Naive B cell (primary cell): Measurements from ENCODE around the gene AKAP13. TPM values are rescaled to one million over a fixed set of nuclear protein-coding genes. Genes with fewer than 3 reads are reported as not detected.

ENCODE experiments used
- ATAC-seq, 2 donors: fragments of 150-1000 bp; cut with Tn5 transposase; 2 replicates each; pipeline ENCODE4 v1.10.0; 2021; ENCODE audit warnings: low read depth in 2 of 2, mild to moderate bottlenecking in 2 of 2, moderate library complexity in 2 of 2
- DNase-seq: peaks from one replicate; pipeline ENCODE4 v3.0.0; 2022
- H3K27ac Mint-ChIP-seq, 6 donors: one replicate each; pipeline ENCODE4 v1.8.0; 2020 to 2022; ENCODE audit warnings: mild to moderate bottlenecking in 6 of 6, mixed read lengths in 6 of 6, moderate library complexity in 5 of 6, inconsistent platforms in 2 of 6
- H3K27me3 Mint-ChIP-seq, 3 donors: one replicate each; pipeline ENCODE4 v1.8.0; 2021 to 2022; ENCODE audit warnings: mixed read lengths in 3 of 3, mild to moderate bottlenecking in 1 of 3
- H3K36me3 Mint-ChIP-seq, 2 donors: one replicate each; pipeline ENCODE4 v1.8.0; 2020 to 2022; ENCODE audit warnings: mixed read lengths in 2 of 2, inconsistent platforms in 1 of 2, mild to moderate bottlenecking in 1 of 2
- H3K4me1 Mint-ChIP-seq, 3 donors: one replicate each; pipeline ENCODE4 v1.8.0; 2020 to 2022; ENCODE audit warnings: mixed read lengths in 3 of 3, inconsistent platforms in 1 of 3, mild to moderate bottlenecking in 1 of 3, moderate library complexity in 1 of 3
- H3K4me3 Mint-ChIP-seq, 8 donors: one replicate each; pipeline ENCODE4 v1.8.0; 2020 to 2022; ENCODE audit warnings: mild to moderate bottlenecking in 8 of 8, mixed read lengths in 8 of 8, moderate library complexity in 8 of 8, inconsistent platforms in 2 of 8
- H3K9me3 Mint-ChIP-seq, 7 donors: one replicate each; pipeline ENCODE4 v1.8.0; 2020 to 2022; ENCODE audit warnings: mixed read lengths in 7 of 7, mild to moderate bottlenecking in 5 of 7, inconsistent platforms in 2 of 7, moderate library complexity in 1 of 7
- polyA plus RNA-seq, 6 donors: library from polyadenylated mRNA; unstranded; fragments of 300-500 nt; fragmentation: Illumina TruSeq; gene quantifications; one replicate each; pipeline ENCODE4 v1.2.3, GENCODE V29; 2021; ENCODE audit warnings: low read depth in 6 of 6

AKAP13 gene
- polyA plus RNA-seq, 6 donors from 2014 or later, result 63.4 to 185 (median 122) TPM

- Mint-ChIP-seq H3K4me1 (peaks cover 8 to 31% (median 21%) of the 10 kb centered on the region in 3 donors), H3K4me3 (no peak overlapping the region), H3K27ac (no peak overlapping the region), H3K27me3 (no peaks in the 10 kb centered on the region), H3K9me3 (peaks cover 0 to 1% (median 0%) of the 10 kb centered on the region in 7 donors), H3K36me3 (no peaks in the 10 kb centered on the region)
- ATAC-seq, result no peak
- DNase-seq, result no peak
These were observed 24.1 kb upstream of the AKAP13 start for GRCh38 chr15:85356276-85356675.

- no peak for DNase-seq
- Mint-ChIP-seq H3K27me3 (no peaks in the 10 kb centered on the region), H3K9me3 (no peaks in the 10 kb centered on the region), H3K4me3 (no peak overlapping the region), H3K27ac (peak overlapping the region in 1 of 6 donors; percentile 22), H3K4me1 (peaks cover 26 to 48% (median 28%) of the 10 kb centered on the region in 3 donors), H3K36me3 (no peaks in the 10 kb centered on the region)
- peak; percentile 28 to 33 for ATAC-seq
These were observed 19.1 kb upstream of the AKAP13 start for GRCh38 chr15:85361323-85361722.

GRCh38 chr15:85362436-85363081, 17.8 kb upstream of the AKAP13 start:
- H3K4me3 Mint-ChIP-seq, result no peak overlapping the region

GRCh38 chr15:85365980-85366379, 14.4 kb upstream of the AKAP13 start:
- no peaks in the 10 kb centered on the region for H3K36me3 Mint-ChIP-seq
- ATAC-seq, result no peak
- DNase-seq, result no peak
- H3K4me3 Mint-ChIP-seq, result no peak overlapping the region
- no peak overlapping the region for H3K27ac Mint-ChIP-seq
- H3K9me3 Mint-ChIP-seq, result peaks cover 0 to 4% (median 0%) of the 10 kb centered on the region in 7 donors
- peaks cover 34 to 58% (median 43%) of the 10 kb centered on the region in 3 donors for H3K4me1 Mint-ChIP-seq
- peaks cover 0 to 4% (median 0%) of the 10 kb centered on the region in 3 donors for H3K27me3 Mint-ChIP-seq

More at GRCh38 chr15:85362436-85363081, 17.8 kb upstream of the AKAP13 start:
- H3K27me3 Mint-ChIP-seq, result no peaks in the 10 kb centered on the region
- ATAC-seq, result no peak
- H3K27ac Mint-ChIP-seq, result peak overlapping the region in 1 of 6 donors; percentile 22
- peaks cover 28 to 58% (median 33%) of the 10 kb centered on the region in 3 donors for H3K4me1 Mint-ChIP-seq
- no peaks in the 10 kb centered on the region for H3K36me3 Mint-ChIP-seq
- H3K9me3 Mint-ChIP-seq, result no peaks in the 10 kb centered on the region
- DNase-seq, result no peak

GRCh38 chr15:85367741-85368140, 12.7 kb upstream of the AKAP13 start:
- Mint-ChIP-seq H3K9me3 (peaks cover 0 to 4% (median 0%) of the 10 kb centered on the region in 7 donors), H3K4me1 (peaks cover 19 to 41% (median 30%) of the 10 kb centered on the region in 3 donors), H3K36me3 (no peaks in the 10 kb centered on the region), H3K4me3 (peak overlapping the region in 3 of 8 donors; percentile 3 to 62 (median 16)), H3K27me3 (peaks cover 0 to 5% (median 0%) of the 10 kb centered on the region in 3 donors), H3K27ac (peak overlapping the region in 3 of 6 donors; percentile 3 to 68 (median 63))
- DNase-seq (no peak), ATAC-seq (peak; percentile 63)

- H3K9me3 Mint-ChIP-seq, result no peaks in the 10 kb centered on the region
- peaks cover 0 to 12% (median 7%) of the 10 kb centered on the region in 3 donors for H3K27me3 Mint-ChIP-seq
- no peak for DNase-seq
- no peak overlapping the region for H3K27ac Mint-ChIP-seq
- ATAC-seq, result no peak
- no peaks in the 10 kb centered on the region for H3K36me3 Mint-ChIP-seq
- H3K4me1 Mint-ChIP-seq, result peaks cover 12 to 17% (median 14%) of the 10 kb centered on the region in 3 donors
- no peak overlapping the region for H3K4me3 Mint-ChIP-seq
These were observed 5.6 kb upstream of the AKAP13 start for GRCh38 chr15:85374831-85375230.

GRCh38 chr15:85377269-85377668, 3.1 kb upstream of the AKAP13 start:
- H3K27ac Mint-ChIP-seq, result no peak overlapping the region
- no peaks in the 10 kb centered on the region for H3K36me3 Mint-ChIP-seq

GRCh38 chr15:85377986-85378385, 2.4 kb upstream of the AKAP13 start:
- H3K4me3 Mint-ChIP-seq, result no peak overlapping the region
- no peak overlapping the region for H3K27ac Mint-ChIP-seq
- ATAC-seq, result no peak
- DNase-seq, result no peak
- no peaks in the 10 kb centered on the region for H3K9me3 Mint-ChIP-seq
- peaks cover 23 to 30% (median 26%) of the 10 kb centered on the region in 3 donors for H3K4me1 Mint-ChIP-seq
- H3K36me3 Mint-ChIP-seq, result no peaks in the 10 kb centered on the region
- peaks cover 0 to 7% (median 7%) of the 10 kb centered on the region in 3 donors for H3K27me3 Mint-ChIP-seq

More at GRCh38 chr15:85377269-85377668, 3.1 kb upstream of the AKAP13 start:
- peaks cover 17 to 23% (median 20%) of the 10 kb centered on the region in 3 donors for H3K4me1 Mint-ChIP-seq
- H3K4me3 Mint-ChIP-seq, result peak overlapping the region in 2 of 8 donors; percentile 54 to 82
- no peak for DNase-seq
- no peak for ATAC-seq
- peaks cover 0 to 7% (median 7%) of the 10 kb centered on the region in 3 donors for H3K27me3 Mint-ChIP-seq
- no peaks in the 10 kb centered on the region for H3K9me3 Mint-ChIP-seq

- no peaks in the 10 kb centered on the region for H3K9me3 Mint-ChIP-seq
- DNase-seq, result peak; percentile 14
- peak overlapping the region; percentile 79 to 97 (median 93) for H3K4me3 Mint-ChIP-seq
- H3K4me1 Mint-ChIP-seq, result peaks cover 36 to 46% (median 39%) of the 10 kb centered on the region in 3 donors
- H3K36me3 Mint-ChIP-seq, result peaks cover under 1 to 2% of the 10 kb centered on the region in 2 donors
- H3K27ac Mint-ChIP-seq, result peak overlapping the region; percentile 78 to 97 (median 94)
- H3K27me3 Mint-ChIP-seq, result peaks cover 0 to 7% (median 7%) of the 10 kb centered on the region in 3 donors
- ATAC-seq, result peak; percentile 9 to 12
These were observed 836 bp upstream of the AKAP13 start for GRCh38 chr15:85379403-85380131.

GRCh38 chr15:85380812-85381642, 624 bp downstream of the AKAP13 start:
- H3K4me3 Mint-ChIP-seq, result peak overlapping the region; percentile 84 to 97 (median 93)
- no peaks in the 10 kb centered on the region for H3K9me3 Mint-ChIP-seq
- H3K27me3 Mint-ChIP-seq, result peaks cover 0 to 7% (median 7%) of the 10 kb centered on the region in 3 donors
- DNase-seq, result peak; percentile 60
- peak; percentile 23 to 34 for ATAC-seq
- peaks cover 47 to 59% (median 52%) of the 10 kb centered on the region in 3 donors for H3K4me1 Mint-ChIP-seq
- H3K36me3 Mint-ChIP-seq, result peaks cover 7 to 10% of the 10 kb centered on the region in 2 donors
- H3K27ac Mint-ChIP-seq, result peak overlapping the region in 5 of 6 donors; percentile 88 to 97 (median 95)

- peak; percentile 39 for DNase-seq
These were observed 1.7 kb downstream of the AKAP13 start for GRCh38 chr15:85381850-85382751.

GRCh38 chr15:85382942-85383341, 2.5 kb downstream of the AKAP13 start:
- Mint-ChIP-seq H3K4me3 (peak overlapping the region; percentile 5 to 93 (median 88)), H3K27ac (peak overlapping the region in 2 of 6 donors; percentile 62 to 91), H3K27me3 (no peaks in the 10 kb centered on the region), H3K9me3 (no peaks in the 10 kb centered on the region), H3K4me1 (peaks cover 53 to 59% (median 54%) of the 10 kb centered on the region in 3 donors), H3K36me3 (peaks cover 7 to 10% of the 10 kb centered on the region in 2 donors)
- DNase-seq, result no peak
- ATAC-seq, result no peak

More at GRCh38 chr15:85381850-85382751, 1.7 kb downstream of the AKAP13 start:
- Mint-ChIP-seq H3K27me3 (peaks cover 0 to 6% (median 4%) of the 10 kb centered on the region in 3 donors), H3K27ac (peak overlapping the region; percentile 19 to 96 (median 88)), H3K4me1 (peaks cover 51 to 61% (median 54%) of the 10 kb centered on the region in 3 donors), H3K36me3 (peaks cover 7 to 10% of the 10 kb centered on the region in 2 donors), H3K4me3 (peak overlapping the region; percentile 84 to 97 (median 90)), H3K9me3 (no peaks in the 10 kb centered on the region)
- ATAC-seq, result no peak
